Measurements from ENCODE around the gene SCARB1. TPM values are rescaled to one million over a fixed set of nuclear protein-coding genes. Genes with fewer than 3 reads are reported as not detected.
"Not testable (repeated sequence)": the region's sequence is repeated elsewhere in the genome, so short reads cannot be mapped to it uniquely, and the experiment has no call there.

Gene SCARB1
- total RNA-seq, 1 donor from 2014 or later: 5.2 TPM

- Histone ChIP-seq H3K4me1 (ENCODE audit: control insufficient read depth in 3 of 3, insufficient read depth in 3 of 3, low read length in 3 of 3) (no peaks in the 10 kb centered on the region), H3K9ac (ENCODE audit: low read depth in 1 of 3, low read length in 3 of 3) (no peak overlapping the region), H3K27me3 (ENCODE audit: control insufficient read depth in 3 of 3, insufficient read depth in 3 of 3, low read length in 3 of 3) (no peaks in the 10 kb centered on the region), H3K27ac (ENCODE audit: low read depth, low read length) (no peak overlapping the region), H3K36me3 (ENCODE audit: control insufficient read depth in 3 of 3, insufficient read depth in 3 of 3, low read length in 3 of 3) (no peaks in the 10 kb centered on the region), H3K9me3 (ENCODE audit: control insufficient read depth in 3 of 3, low read length in 3 of 3) (no peaks in the 10 kb centered on the region), H3K4me3 (ENCODE audit: low read length in 3 of 3) (no peak overlapping the region)
Measured at GRCh38 chr12:124884587-124885438, 21.1 kb upstream of the SCARB1 start.

GRCh38 chr12:124883263-124884130 is 19.8 kb upstream of the SCARB1 start:
- H3K4me1 ChIP-seq (ENCODE audit: control insufficient read depth in 3 of 3, insufficient read depth in 3 of 3, low read length in 3 of 3): no peaks in the 10 kb centered on the region
- H3K27ac ChIP-seq (ENCODE audit: low read depth, low read length): no peak overlapping the region
- H3K9me3 ChIP-seq (ENCODE audit: control insufficient read depth in 3 of 3, low read length in 3 of 3): no peaks in the 10 kb centered on the region

GRCh38 chr12:124881123-124881522 is 17.5 kb upstream of the SCARB1 start:
- H3K27ac ChIP-seq (ENCODE audit: low read depth, low read length): no peak overlapping the region
- no peaks in the 10 kb centered on the region for H3K27me3 ChIP-seq (ENCODE audit: control insufficient read depth in 3 of 3, insufficient read depth in 3 of 3, low read length in 3 of 3)
- H3K9me3 ChIP-seq (ENCODE audit: control insufficient read depth in 3 of 3, low read length in 3 of 3): no peaks in the 10 kb centered on the region
- H3K9ac ChIP-seq (ENCODE audit: low read depth in 1 of 3, low read length in 3 of 3): no peak overlapping the region
- no peaks in the 10 kb centered on the region for H3K36me3 ChIP-seq (ENCODE audit: control insufficient read depth in 3 of 3, insufficient read depth in 3 of 3, low read length in 3 of 3)
- H3K4me3 ChIP-seq (ENCODE audit: low read length in 3 of 3): no peak overlapping the region
- H3K4me1 ChIP-seq (ENCODE audit: control insufficient read depth in 3 of 3, insufficient read depth in 3 of 3, low read length in 3 of 3): no peaks in the 10 kb centered on the region

More at GRCh38 chr12:124883263-124884130, 19.8 kb upstream of the SCARB1 start:
- H3K4me3 ChIP-seq (ENCODE audit: low read length in 3 of 3): no peak overlapping the region
- H3K27me3 ChIP-seq (ENCODE audit: control insufficient read depth in 3 of 3, insufficient read depth in 3 of 3, low read length in 3 of 3): no peaks in the 10 kb centered on the region
- no peak overlapping the region for H3K9ac ChIP-seq (ENCODE audit: low read depth in 1 of 3, low read length in 3 of 3)
- H3K36me3 ChIP-seq (ENCODE audit: control insufficient read depth in 3 of 3, insufficient read depth in 3 of 3, low read length in 3 of 3): no peaks in the 10 kb centered on the region

- H3K4me3 ChIP-seq (ENCODE audit: low read length in 3 of 3); H3K9ac ChIP-seq (ENCODE audit: low read depth in 1 of 3, low read length in 3 of 3); H3K36me3 ChIP-seq (ENCODE audit: control insufficient read depth in 3 of 3, insufficient read depth in 3 of 3, low read length in 3 of 3); H3K27me3 ChIP-seq (ENCODE audit: control insufficient read depth in 3 of 3, insufficient read depth in 3 of 3, low read length in 3 of 3); H3K27ac ChIP-seq (ENCODE audit: low read depth, low read length); H3K9me3 ChIP-seq (ENCODE audit: control insufficient read depth in 3 of 3, low read length in 3 of 3); H3K4me1 ChIP-seq (ENCODE audit: control insufficient read depth in 3 of 3, insufficient read depth in 3 of 3, low read length in 3 of 3): not testable (repeated sequence)
Measured at GRCh38 chr12:124880335-124880734, 16.7 kb upstream of the SCARB1 start.

- no peaks in the 10 kb centered on the region for H3K9me3 ChIP-seq (ENCODE audit: control insufficient read depth in 3 of 3, low read length in 3 of 3)
- H3K9ac ChIP-seq (ENCODE audit: low read depth in 1 of 3, low read length in 3 of 3): no peak overlapping the region
- no peaks in the 10 kb centered on the region for H3K4me1 ChIP-seq (ENCODE audit: control insufficient read depth in 3 of 3, insufficient read depth in 3 of 3, low read length in 3 of 3)
- no peaks in the 10 kb centered on the region for H3K27me3 ChIP-seq (ENCODE audit: control insufficient read depth in 3 of 3, insufficient read depth in 3 of 3, low read length in 3 of 3)
- H3K27ac ChIP-seq (ENCODE audit: low read depth, low read length): no peak overlapping the region
- no peak overlapping the region for H3K4me3 ChIP-seq (ENCODE audit: low read length in 3 of 3)
- H3K36me3 ChIP-seq (ENCODE audit: control insufficient read depth in 3 of 3, insufficient read depth in 3 of 3, low read length in 3 of 3): no peaks in the 10 kb centered on the region
Measured at GRCh38 chr12:124878795-124879516, 15.3 kb upstream of the SCARB1 start.

GRCh38 chr12:124877423-124877822 is 13.8 kb upstream of the SCARB1 start:
- Histone ChIP-seq H3K4me1 (ENCODE audit: control insufficient read depth in 3 of 3, insufficient read depth in 3 of 3, low read length in 3 of 3) (no peaks in the 10 kb centered on the region), H3K27me3 (ENCODE audit: control insufficient read depth in 3 of 3, insufficient read depth in 3 of 3, low read length in 3 of 3) (no peaks in the 10 kb centered on the region), H3K36me3 (ENCODE audit: control insufficient read depth in 3 of 3, insufficient read depth in 3 of 3, low read length in 3 of 3) (no peaks in the 10 kb centered on the region), H3K27ac (ENCODE audit: low read depth, low read length) (no peak overlapping the region), H3K4me3 (ENCODE audit: low read length in 3 of 3) (no peak overlapping the region), H3K9me3 (ENCODE audit: control insufficient read depth in 3 of 3, low read length in 3 of 3) (no peaks in the 10 kb centered on the region), H3K9ac (ENCODE audit: low read depth in 1 of 3, low read length in 3 of 3) (no peak overlapping the region)

GRCh38 chr12:124876171-124876570 is 12.5 kb upstream of the SCARB1 start:
- H3K9me3 ChIP-seq (ENCODE audit: control insufficient read depth in 3 of 3, low read length in 3 of 3): no peaks in the 10 kb centered on the region
- no peaks in the 10 kb centered on the region for H3K4me1 ChIP-seq (ENCODE audit: control insufficient read depth in 3 of 3, insufficient read depth in 3 of 3, low read length in 3 of 3)
- H3K9ac ChIP-seq (ENCODE audit: low read depth in 1 of 3, low read length in 3 of 3): no peak overlapping the region
- no peak overlapping the region for H3K27ac ChIP-seq (ENCODE audit: low read depth, low read length)
- no peak overlapping the region for H3K4me3 ChIP-seq (ENCODE audit: low read length in 3 of 3)
- H3K27me3 ChIP-seq (ENCODE audit: control insufficient read depth in 3 of 3, insufficient read depth in 3 of 3, low read length in 3 of 3): no peaks in the 10 kb centered on the region
- H3K36me3 ChIP-seq (ENCODE audit: control insufficient read depth in 3 of 3, insufficient read depth in 3 of 3, low read length in 3 of 3): no peaks in the 10 kb centered on the region

- no peak overlapping the region for H3K4me3 ChIP-seq (ENCODE audit: low read length in 3 of 3)
- no peaks in the 10 kb centered on the region for H3K36me3 ChIP-seq (ENCODE audit: control insufficient read depth in 3 of 3, insufficient read depth in 3 of 3, low read length in 3 of 3)
- no peaks in the 10 kb centered on the region for H3K27me3 ChIP-seq (ENCODE audit: control insufficient read depth in 3 of 3, insufficient read depth in 3 of 3, low read length in 3 of 3)
- H3K9ac ChIP-seq (ENCODE audit: low read depth in 1 of 3, low read length in 3 of 3): no peak overlapping the region
- H3K4me1 ChIP-seq (ENCODE audit: control insufficient read depth in 3 of 3, insufficient read depth in 3 of 3, low read length in 3 of 3): no peaks in the 10 kb centered on the region
- H3K9me3 ChIP-seq (ENCODE audit: control insufficient read depth in 3 of 3, low read length in 3 of 3): no peaks in the 10 kb centered on the region
- H3K27ac ChIP-seq (ENCODE audit: low read depth, low read length): no peak overlapping the region
Measured at GRCh38 chr12:124875803-124876132, 12.1 kb upstream of the SCARB1 start.

- no peaks in the 10 kb centered on the region for H3K36me3 ChIP-seq (ENCODE audit: control insufficient read depth in 3 of 3, insufficient read depth in 3 of 3, low read length in 3 of 3)
- H3K4me3 ChIP-seq (ENCODE audit: low read length in 3 of 3): no peak overlapping the region
- H3K9ac ChIP-seq (ENCODE audit: low read depth in 1 of 3, low read length in 3 of 3): no peak overlapping the region
- H3K4me1 ChIP-seq (ENCODE audit: control insufficient read depth in 3 of 3, insufficient read depth in 3 of 3, low read length in 3 of 3): no peaks in the 10 kb centered on the region
- no peaks in the 10 kb centered on the region for H3K9me3 ChIP-seq (ENCODE audit: control insufficient read depth in 3 of 3, low read length in 3 of 3)
- no peak overlapping the region for H3K27ac ChIP-seq (ENCODE audit: low read depth, low read length)
- H3K27me3 ChIP-seq (ENCODE audit: control insufficient read depth in 3 of 3, insufficient read depth in 3 of 3, low read length in 3 of 3): no peaks in the 10 kb centered on the region
Measured at GRCh38 chr12:124874988-124875802, 11.5 kb upstream of the SCARB1 start.
